Lung (tissue), 12 donors: ENCODE measurements around the gene OR52D1. TPM values are rescaled to one million over a fixed set of nuclear protein-coding genes. Genes with fewer than 3 reads are reported as not detected.

Source experiments
- ATAC-seq: fragments of 200-7000 bp; cut with Tn5 transposase; one replicate; pipeline ENCODE4 v1.9.1; 2020; ENCODE audit warnings: moderate number of reproducible peaks; ENCODE audit not compliant: insufficient read depth, low FRiP score
- DNase-seq, 3 donors: peaks; one replicate each; pipeline ENCODE4 v3.0.0-alpha.2; 2013 to 2017
- H3K27ac ChIP-seq, 2 donors: one replicate each; pipeline ENCODE4 v1.5.1; 2013; ENCODE audit warnings: mild to moderate bottlenecking in 2 of 2, moderate library complexity in 2 of 2, control low read depth in 1 of 2, inconsistent platforms in 1 of 2, low read depth in 1 of 2, low read length in 1 of 2
- H3K27me3 ChIP-seq, 3 donors: one replicate each; pipeline ENCODE4 v1.5.1; 2013; ENCODE audit warnings: low read length in 2 of 3; ENCODE audit not compliant: control insufficient read depth in 3 of 3, insufficient read depth in 3 of 3
- H3K36me3 ChIP-seq, 4 donors: one replicate each; pipeline ENCODE4 v1.5.1; 2013; ENCODE audit warnings: low read length in 4 of 4, mild to moderate bottlenecking in 1 of 4, moderate library complexity in 1 of 4; ENCODE audit not compliant: control insufficient read depth in 4 of 4, insufficient read depth in 4 of 4
- H3K4me1 ChIP-seq, 5 donors: one replicate each; pipeline ENCODE4 v1.5.1; 2013; ENCODE audit warnings: low read length in 5 of 5, mild to moderate bottlenecking in 2 of 5, moderate library complexity in 1 of 5; ENCODE audit not compliant: control insufficient read depth in 5 of 5, insufficient read depth in 5 of 5
- H3K4me3 ChIP-seq: one replicate; pipeline ENCODE4 v1.5.1; 2013; ENCODE audit warnings: mild to moderate bottlenecking, control low read depth, moderate library complexity
- H3K9ac ChIP-seq, 2 donors: one replicate each; pipeline ENCODE4 v1.5.1; 2013; ENCODE audit warnings: low read length in 2 of 2, control low read depth in 1 of 2; ENCODE audit not compliant: insufficient read depth in 1 of 2
- H3K9me3 ChIP-seq, 4 donors: one replicate each; pipeline ENCODE4 v1.5.1; 2013; ENCODE audit warnings: low read length in 3 of 4, mild to moderate bottlenecking in 1 of 4, moderate library complexity in 1 of 4; ENCODE audit not compliant: control insufficient read depth in 4 of 4, insufficient read depth in 3 of 4
- CTCF ChIP-seq: IDR thresholded peaks from 2 replicates; pipeline ENCODE4 v1.5.1; 2012; ENCODE audit warnings: mild to moderate bottlenecking; ENCODE audit errors: control extremely low read depth, extremely low read depth
- WGBS, 2 donors: extraction: QIAGEN DNeasy Blood & Tissue Kit; methylation state at CpG; one replicate each; pipeline ENCODE4 v1.1.7; 2013; 5-methylcytosine and 5-hydroxymethylcytosine counted together
- polyA plus RNA-seq, 2 donors: library from polyadenylated mRNA; stranded (reverse); fragments of 200-250 nt; gene quantifications; one replicate each; pipeline ENCODE4 v1.2.1, GENCODE V29; 2013
- total RNA-seq, 2 donors: library from RNA; depleted of rRNA in 1 of 2; stranded (reverse); fragments of >200 nt in 1 of 2; gene quantifications; one replicate each; pipeline ENCODE4 v1.2.1, GENCODE V29; 2014 to 2021
- donor health status: control.
- donor health status: control.
- donor health status: Bipolar disorder and iron deficiency.
- donor health status: healthy.
- donor health status: DM: yes; HTN: yes; CAD: no.

The OR52D1 gene
- total and polyA plus RNA-seq, 4 donors = not detected

- Histone ChIP-seq H3K9ac (no peak overlapping the region), H3K27me3 (no peaks in the 10 kb centered on the region), H3K4me1 (no peaks in the 10 kb centered on the region), H3K27ac (no peak overlapping the region), H3K4me3 (no peak overlapping the region), H3K36me3 (no peaks in the 10 kb centered on the region), H3K9me3 (no peaks in the 10 kb centered on the region)
- no peak for DNase-seq
- WGBS, 2 donors = 74 to 88% methylated on average over 4 of the region's 4 CpGs
- no peak for TF ChIP-seq CTCF
- ATAC-seq = no peak
These were observed 39.1 kb upstream of the OR52D1 start for GRCh38 chr11:5449432-5449831.

GRCh38 chr11:5460983-5461621, 27.4 kb upstream of the OR52D1 start:
- TF ChIP-seq CTCF = no peak
- H3K4me1 ChIP-seq = no peaks in the 10 kb centered on the region
- no peak for DNase-seq
- H3K9ac ChIP-seq = no peak overlapping the region
- ATAC-seq = no peak
- no peaks in the 10 kb centered on the region for H3K9me3 ChIP-seq
- WGBS, 2 donors = 93 to 94% methylated on average over 14 of the region's 14 CpGs
- H3K4me3 ChIP-seq = no peak overlapping the region
- H3K27me3 ChIP-seq = no peaks in the 10 kb centered on the region
- no peak overlapping the region for H3K27ac ChIP-seq
- H3K36me3 ChIP-seq = no peaks in the 10 kb centered on the region

- WGBS, 2 donors = 49 to 63% methylated on average over 2 of the region's 2 CpGs
- H3K4me1 ChIP-seq = peaks cover 0 to 4% (median 0%) of the 10 kb centered on the region in 5 donors
- no peak overlapping the region for H3K4me3 ChIP-seq
- DNase-seq (peak in 2 of 3 donors; percentile 15 to 28), ATAC-seq (no peak)
- no peaks in the 10 kb centered on the region for H3K27me3 ChIP-seq
- no peak overlapping the region for H3K27ac ChIP-seq
- H3K9me3 ChIP-seq = peaks cover 0 to 3% (median 0%) of the 10 kb centered on the region in 4 donors
- H3K9ac ChIP-seq = no peak overlapping the region
- H3K36me3 ChIP-seq = no peaks in the 10 kb centered on the region
- TF ChIP-seq CTCF = no peak
These were observed 21.0 kb upstream of the OR52D1 start for GRCh38 chr11:5467527-5467926.

- no peak for TF ChIP-seq CTCF
- DNase-seq (no peak), ATAC-seq (no peak)
- H3K27me3 ChIP-seq = no peaks in the 10 kb centered on the region
- no peak overlapping the region for H3K4me3 ChIP-seq
- no peak overlapping the region for H3K9ac ChIP-seq
- H3K4me1 ChIP-seq = peaks cover 0 to under 1% (median 0%) of the 10 kb centered on the region in 5 donors
- H3K27ac ChIP-seq = no peak overlapping the region
- no peaks in the 10 kb centered on the region for H3K9me3 ChIP-seq
- H3K36me3 ChIP-seq = no peaks in the 10 kb centered on the region
These were observed 14.6 kb upstream of the OR52D1 start for GRCh38 chr11:5473921-5474320.
